A549 treated with RU486 at 1 μM for 4 hours (cell line): ENCODE results near the gene FTCDNL1. TPM values are rescaled to one million over a fixed set of nuclear protein-coding genes. Genes with fewer than 3 reads are reported as not detected.

Experiments
- total RNA-seq: library from RNA; stranded (reverse); fragments of 200-300 nt; extraction: Qiagen RNA extraction; gene quantifications from 5 replicates; pipeline ENCODE4 v1.2.3, GENCODE V29; 2022; ENCODE audit warnings: low read depth

The FTCDNL1 gene
- 1.8 to 2.8 TPM (median 2.5 TPM) in 5 replicates for total RNA-seq

DNA sequence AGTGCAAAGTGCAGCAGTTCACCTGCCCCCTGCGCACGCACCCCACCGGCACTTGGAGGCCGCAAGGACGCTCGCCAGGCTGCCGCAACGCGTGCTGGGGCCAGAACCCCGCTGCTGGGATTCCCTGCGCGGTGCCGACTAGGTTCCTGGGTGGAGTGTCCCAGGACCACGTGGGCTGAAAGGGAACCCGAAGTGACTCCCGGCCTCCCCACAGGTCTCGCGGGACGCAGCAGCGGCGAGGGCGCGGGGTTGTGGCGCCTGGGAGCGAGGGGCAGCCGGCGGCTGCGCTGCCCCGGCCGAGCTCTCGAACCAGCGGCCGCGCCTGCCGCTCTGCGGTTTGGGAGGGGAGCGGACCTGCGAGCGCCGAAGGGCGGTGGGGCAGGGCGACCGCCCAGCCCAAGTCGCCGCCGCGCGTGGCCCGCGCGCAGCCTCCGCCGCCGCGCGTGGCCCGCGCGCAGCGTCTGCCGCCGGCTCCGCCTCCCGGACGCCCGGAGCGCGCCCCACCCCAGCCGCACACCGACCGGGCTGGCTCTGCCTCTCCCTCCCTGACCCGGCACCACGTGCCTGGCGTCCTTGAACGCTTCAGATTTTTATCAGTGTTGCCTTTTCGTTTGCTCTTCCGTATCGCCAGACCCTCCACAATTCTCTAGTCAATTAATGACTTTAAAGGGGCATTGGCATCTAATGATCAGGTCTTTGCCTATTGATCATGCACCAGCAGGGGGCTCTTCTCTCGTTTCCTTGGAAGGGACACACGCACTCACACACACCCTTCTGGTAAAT lies at the start of gene FTCDNL1:
TSS of gene FTCDNL1 (minus strand) at position 475 of the 783 bp plus-strand sequence. CDS start 2,230 bp downstream, outside the sequence.

Other genes with a start within 250 kb of the FTCDNL1 start
- 2.9 to 8.8 TPM (median 8.2 TPM) in 5 replicates for gene C2orf69, start 60.1 kb upstream of the FTCDNL1 start, total RNA-seq
- gene TYW5, start 104.3 kb upstream of the FTCDNL1 start, total RNA-seq: 5.8 to 9.0 TPM (median 7.3 TPM) in 5 replicates
- 32.3 to 42.5 TPM (median 38.0 TPM) in 5 replicates for gene MAIP1, start 104.4 kb upstream of the FTCDNL1 start, total RNA-seq